Renal pelvis (tissue), 4 donors: ENCODE data around the gene NUFIP2. TPM values are rescaled to one million over a fixed set of nuclear protein-coding genes. Genes with fewer than 3 reads are reported as not detected.
"Not testable (repeated sequence)": the region's sequence is repeated elsewhere in the genome, so short reads cannot be mapped to it uniquely, and the experiment has no call there.

Source experiments
- DNase-seq: peaks from one replicate; pipeline ENCODE4 v3.0.0-alpha.2; 2013
- polyA plus RNA-seq, 3 donors: library from polyadenylated mRNA; unstranded; fragments of 120-200 nt; gene quantifications; one replicate each; pipeline ENCODE4 v1.2.1, GENCODE V29; 2013; ENCODE audit not compliant: insufficient read length in 3 of 3

NUFIP2 gene
- polyA plus RNA-seq, 3 donors: 36.7 to 54.8 (median 47.7) TPM

DNA sequence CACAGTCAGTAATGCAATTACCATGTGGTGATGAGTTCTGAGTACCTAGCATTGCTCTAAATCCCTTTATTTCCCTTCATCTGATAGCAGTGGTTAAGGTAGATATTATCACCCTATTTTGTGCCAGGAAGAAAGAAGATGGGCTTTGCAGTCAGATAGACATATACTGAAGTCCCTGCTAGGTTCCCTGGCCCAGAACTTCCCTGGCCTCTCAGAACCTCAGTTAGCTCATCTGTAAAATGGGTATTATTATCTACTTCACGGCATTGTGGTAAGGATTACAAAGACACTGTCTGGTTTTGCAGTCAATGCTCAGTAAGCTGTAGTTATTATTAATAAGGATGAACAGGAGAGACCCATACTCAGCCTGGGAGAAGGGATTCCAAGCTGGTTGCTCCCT lies 51.9 kb downstream of the NUFIP2 start:
- DNase-seq: no peak

GRCh38 chr17:29240968-29241963 lies 52.7 kb downstream of the NUFIP2 start:
- DNase-seq: no peak

DNA sequence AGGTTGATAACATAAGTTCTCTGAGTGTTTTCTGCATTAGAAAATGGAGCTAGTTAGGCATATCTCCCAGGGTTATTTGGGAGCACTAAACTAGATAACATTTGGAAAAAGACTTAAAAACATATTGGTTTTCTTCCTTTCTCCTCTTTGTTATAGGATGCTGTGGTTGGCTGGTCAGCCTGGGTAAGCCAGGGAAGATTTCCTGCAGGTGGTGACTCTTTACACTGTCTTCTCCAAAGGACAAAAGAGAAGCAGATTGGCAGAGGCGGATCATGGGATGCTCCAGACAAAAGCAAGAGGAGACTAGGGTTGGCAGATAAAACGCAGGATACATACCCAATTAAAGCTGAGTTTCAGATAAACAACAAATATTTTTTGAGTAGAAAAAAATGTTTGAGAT lies 53.5 kb downstream of the NUFIP2 start:
- no peak for DNase-seq

DNA sequence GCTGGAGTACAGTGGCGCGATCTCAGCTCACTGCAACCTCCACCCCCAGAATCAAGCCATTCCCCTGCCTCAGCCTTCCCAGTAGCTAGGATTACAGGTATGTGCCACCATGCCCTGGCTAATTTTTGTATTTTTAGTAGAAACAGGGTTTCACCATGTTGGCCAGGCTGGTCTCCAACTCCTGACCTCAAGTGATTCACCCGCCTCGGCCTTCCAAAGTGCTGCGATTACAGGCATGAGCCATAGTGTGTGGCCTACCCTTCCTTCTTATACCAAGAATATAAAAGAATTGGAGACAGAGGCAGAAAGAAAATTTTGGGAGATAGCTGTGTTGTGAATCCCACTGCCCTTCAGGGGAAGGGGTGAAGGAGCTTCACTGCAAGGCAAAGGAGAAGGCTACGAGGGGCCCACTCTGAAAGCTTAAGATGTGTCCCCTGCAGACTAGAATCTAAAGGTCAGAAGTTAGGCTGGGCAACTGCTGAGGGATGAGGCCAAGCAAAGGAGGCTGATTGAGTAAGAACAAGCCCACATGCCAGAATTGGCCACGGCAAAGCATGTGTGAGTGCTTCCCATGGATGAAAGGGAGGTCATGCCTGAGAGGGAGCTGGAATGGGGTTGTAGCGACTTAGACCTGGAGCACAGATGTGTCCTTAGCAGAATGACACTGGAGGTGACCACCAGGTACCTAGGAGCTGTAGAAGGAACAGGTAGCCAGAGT lies 55.7 kb downstream of the NUFIP2 start:
- no peak for DNase-seq

DNA sequence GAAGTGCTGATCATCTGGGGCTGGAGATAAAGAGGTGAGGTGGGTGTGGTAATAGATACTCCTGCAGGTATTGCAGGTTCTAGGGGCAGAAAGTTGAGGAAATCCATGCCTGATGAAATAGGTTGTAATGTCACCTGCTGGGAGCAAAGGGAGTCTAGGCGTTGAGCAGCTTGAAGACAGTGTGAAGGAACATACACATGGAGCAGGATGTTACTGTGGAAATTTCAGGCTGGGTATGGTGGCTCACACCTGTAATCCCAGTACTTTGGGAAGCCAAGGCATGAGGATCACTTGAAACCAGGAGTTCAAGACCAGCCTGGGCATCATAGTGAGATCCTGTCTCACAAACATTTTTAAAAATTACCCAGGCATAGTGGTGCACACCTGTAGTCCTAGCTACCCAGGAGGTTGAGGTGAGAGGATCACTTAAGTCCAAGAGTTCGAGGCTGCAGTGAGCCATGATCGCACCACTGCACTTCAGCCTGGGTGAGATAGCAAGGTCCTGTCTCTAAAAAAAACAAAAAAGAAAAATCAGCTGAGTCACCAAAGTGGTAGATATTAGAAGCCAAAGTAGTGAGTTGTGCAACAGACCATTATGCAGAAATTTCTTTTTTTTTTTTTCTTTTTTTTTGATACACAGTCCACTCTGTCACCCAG lies 56.3 kb downstream of the NUFIP2 start:
- no peak for DNase-seq

DNA sequence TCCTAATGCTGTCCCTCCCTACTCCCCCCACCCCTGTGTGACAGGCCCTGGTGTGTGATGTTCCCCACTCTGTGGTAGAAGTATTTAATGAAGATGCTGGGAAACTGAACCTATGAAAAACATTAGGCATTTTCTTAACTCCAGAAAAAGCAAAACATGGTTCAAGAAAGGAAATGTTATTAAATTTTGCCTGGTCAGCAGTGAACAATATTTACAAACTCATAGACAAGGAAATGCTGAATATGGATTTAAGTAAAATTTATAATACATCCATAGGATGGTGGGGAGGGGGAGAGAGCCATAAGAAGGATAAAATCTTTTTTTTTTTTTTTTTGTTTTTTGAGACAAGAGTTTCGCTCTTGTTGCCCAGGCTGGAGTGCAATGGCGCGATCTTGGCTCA lies 58.0 kb downstream of the NUFIP2 start:
- no peak for DNase-seq

DNA sequence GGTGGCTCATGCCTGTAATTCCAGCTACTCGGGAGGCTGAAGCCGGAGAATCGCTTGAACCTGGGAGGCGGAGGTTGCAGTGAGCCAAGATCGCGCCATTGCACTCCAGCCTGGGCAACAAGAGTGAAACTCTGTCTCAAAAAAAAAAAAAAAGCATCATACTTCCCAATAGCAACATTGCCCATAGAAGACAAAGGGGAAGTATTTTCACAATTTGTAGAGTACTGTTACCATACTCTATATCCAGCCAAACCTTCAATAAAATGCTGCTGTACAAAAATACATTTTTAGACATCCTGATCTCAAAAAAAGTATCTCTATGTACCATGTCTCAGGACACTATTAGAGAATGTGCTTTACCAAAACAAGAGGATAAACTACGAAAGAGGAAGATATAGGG lies 59.0 kb downstream of the NUFIP2 start:
- DNase-seq: not testable (repeated sequence)

GRCh38 chr17:29233301-29233700 lies 60.6 kb downstream of the NUFIP2 start:
- no peak for DNase-seq

- DNase-seq: no peak
Observed at GRCh38 chr17:29225396-29225795, 68.6 kb downstream of the NUFIP2 start.

- DNase-seq: not testable (repeated sequence)
Observed at GRCh38 chr17:29221338-29221737, 72.6 kb downstream of the NUFIP2 start.

- DNase-seq: peak; percentile 86
Observed at GRCh38 chr17:29219378-29220047, 74.4 kb downstream of the NUFIP2 start.

DNA sequence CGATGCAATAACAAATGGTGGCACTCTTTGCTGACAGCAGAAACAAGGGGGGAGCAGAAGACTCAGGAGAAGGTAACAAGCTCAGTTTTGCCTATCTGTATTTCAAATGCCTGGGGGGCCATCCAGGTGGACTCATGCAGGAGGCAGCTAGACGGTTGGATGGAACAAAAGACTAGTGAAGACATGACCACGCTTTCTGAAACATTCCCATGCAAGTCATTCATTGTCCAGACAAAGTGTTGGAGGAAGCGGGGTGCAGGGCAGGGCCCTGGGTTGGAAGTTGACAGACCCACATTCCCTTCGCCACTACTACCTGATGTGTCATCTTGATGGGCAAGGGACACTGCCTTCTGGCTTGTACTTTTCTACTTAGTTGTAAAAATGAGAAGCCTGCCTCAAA lies 77.1 kb downstream of the NUFIP2 start:
- no peak for DNase-seq

- no peak for DNase-seq
Observed at GRCh38 chr17:29216181-29216580, 77.8 kb downstream of the NUFIP2 start.

DNA sequence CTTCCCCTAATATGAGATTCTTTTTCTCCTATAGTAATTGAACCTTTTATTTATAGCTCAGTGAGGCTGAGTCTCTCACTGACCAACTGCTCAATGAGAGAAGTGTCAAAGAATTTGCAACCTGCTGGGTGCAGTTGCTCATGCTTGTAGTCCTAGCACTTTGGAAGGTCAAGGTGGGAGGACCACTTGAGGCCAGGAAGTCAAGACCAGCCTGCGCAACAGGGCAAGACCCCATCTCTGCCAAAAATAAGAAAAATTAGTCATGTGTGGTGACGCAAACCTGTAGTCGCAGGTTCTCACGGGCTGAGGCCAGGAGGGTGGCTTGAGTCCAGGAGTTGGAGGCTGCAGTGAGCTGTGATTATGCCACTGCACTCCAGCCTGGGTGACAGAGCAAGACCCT lies 78.2 kb downstream of the NUFIP2 start:
- DNase-seq: no peak

GRCh38 chr17:29215174-29215573 lies 78.8 kb downstream of the NUFIP2 start:
- no peak for DNase-seq

DNA sequence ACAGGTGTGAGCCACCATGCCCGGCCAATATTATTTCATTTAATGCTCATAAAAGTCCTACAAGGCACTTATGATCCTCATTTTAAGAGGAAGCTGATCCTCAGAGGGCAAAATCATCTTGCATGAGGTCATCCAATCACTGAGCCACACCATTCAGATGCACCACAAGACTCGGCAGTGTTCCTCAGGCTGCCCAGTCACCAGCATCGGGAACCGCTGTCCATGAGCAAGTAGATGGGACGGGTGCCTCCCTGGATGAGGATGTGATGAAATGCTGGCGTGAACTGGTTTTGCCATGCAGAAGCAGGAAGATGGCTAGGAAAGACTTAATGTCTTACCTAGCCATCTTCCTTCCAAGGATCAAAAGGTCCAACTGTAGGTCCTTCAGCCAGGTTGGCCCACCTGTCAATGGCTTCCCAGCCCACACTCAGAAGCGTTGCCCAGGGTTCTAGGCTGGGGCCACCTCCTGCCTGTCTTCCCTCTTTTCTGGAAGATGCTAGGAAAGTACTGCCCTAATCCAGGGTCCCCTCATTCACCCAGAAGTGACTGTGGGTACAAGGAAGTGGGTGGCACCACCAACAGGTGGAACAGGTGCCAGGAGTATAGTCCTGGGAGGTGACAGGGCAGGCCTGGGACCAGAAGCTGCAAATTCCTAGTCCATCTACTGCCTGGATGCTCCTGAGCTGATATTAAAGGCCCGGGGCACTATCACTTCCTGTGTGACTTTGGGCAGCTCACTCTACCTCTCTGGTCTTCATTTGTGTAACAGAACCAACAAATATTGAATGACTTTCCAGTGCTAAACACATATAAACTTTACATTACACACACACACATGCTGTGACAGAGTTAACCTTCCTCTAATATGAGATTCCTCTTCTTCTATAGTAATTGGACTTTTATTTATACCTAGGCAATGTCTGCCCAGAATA lies 79.5 kb downstream of the NUFIP2 start:
- DNase-seq: no peak

DNA sequence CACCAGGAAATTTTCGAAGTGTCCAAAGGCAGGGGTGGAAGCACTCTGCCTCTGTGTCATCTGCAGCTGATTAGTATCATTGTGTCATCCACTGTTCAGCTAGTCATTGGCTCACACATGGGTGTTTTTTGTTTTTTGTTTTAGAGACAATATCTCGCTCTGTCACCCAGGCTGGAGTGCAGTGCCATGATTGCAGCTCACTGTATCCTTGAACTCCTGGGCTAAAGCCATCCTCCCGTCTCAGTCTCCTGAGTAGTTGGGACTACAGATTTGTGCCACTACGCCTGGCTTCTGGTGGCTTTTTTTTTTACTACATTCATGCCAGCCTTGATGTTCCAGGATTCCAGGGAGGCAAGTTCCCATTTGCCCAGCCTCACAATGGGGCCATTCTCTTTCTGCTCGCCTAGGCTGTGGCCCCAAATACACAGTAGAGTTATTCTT lies 81.2 kb downstream of the NUFIP2 start:
- DNase-seq: no peak

DNA sequence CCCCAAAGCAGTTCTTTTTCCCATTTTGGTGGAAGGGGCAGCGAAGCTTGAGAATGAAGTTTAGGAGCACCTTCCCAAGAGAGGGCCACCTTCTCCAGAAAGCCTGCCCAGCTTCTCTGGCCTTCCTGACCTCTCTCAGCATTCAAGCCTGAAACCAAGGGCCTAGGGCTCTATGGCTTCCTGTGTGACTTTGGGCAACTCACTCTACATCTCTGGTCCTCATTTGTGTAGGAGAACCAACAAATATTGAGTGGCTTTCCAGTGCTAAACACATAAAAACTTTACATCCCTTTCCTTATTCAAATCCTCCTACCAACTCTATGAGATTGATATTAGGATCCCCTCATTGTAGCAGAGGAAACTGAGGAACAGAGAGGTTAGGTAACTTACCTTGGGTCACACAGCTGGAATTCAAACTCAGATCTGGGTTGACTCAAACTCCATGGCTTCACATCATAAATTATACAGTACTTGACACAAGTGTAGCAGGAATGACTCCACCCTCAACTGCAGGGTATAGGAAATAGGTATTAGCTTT lies 81.8 kb downstream of the NUFIP2 start:
- no peak for DNase-seq

DNA sequence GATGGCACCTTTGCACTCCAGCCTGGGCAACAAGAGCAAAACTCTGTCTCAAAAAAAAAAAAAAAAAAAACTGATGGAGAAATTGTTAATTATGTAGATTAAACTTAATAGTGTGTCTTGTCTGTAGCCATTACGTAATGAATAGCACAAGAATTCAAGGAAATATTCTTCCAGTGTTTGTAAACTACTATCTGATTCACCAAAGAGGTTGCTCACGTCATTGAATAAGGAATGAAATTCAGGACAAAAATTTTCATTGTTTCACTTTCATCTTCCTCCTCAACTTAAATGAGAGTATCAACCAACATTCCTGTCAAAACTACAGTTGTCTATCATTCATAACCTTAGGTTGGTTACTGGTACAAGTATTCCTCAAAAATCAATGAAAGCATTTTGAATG lies 83.1 kb downstream of the NUFIP2 start:
- DNase-seq: no peak

DNA sequence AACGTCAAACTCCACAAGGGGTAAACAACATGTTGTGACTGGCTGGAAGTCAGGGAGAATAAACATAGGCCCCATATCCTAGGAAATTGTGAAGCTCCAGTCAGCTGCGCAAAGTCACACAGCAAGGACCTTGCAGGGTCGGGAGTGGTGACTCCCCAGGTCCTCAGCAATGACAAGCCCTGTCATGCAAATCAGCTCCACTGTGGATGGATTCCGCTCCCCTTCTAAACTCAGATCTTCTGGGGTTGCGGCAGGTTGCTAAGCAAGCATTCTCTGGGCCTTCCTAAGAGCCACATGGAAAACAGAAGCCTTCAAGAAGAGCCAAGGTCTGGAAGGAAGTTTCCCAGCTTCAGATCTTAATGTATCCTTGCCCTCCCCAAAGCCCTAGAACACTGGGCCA lies 84.9 kb downstream of the NUFIP2 start:
- DNase-seq: no peak
